NB4 (cell line): ENCODE data around the gene CTNND2.

Experiments
- CTCF ChIP-seq: IDR thresholded peaks from one replicate; pipeline ENCODE4 v1.5.1; 2012; ENCODE audit warnings: low read depth, low read length
- MAX ChIP-seq: IDR thresholded peaks from 2 replicates; pipeline ENCODE4 v1.6.1; 2011; ENCODE audit warnings: low read depth, low read length
- POLR2A ChIP-seq: IDR thresholded peaks from 2 replicates; pipeline ENCODE4 v1.6.1; 2011; ENCODE audit warnings: mild to moderate bottlenecking; ENCODE audit not compliant: insufficient read length; ENCODE audit errors: extremely low read depth

- TF ChIP-seq CTCF (no peak), POLR2A (no peak), MAX (no peak)
Measured at GRCh38 chr5:11700391-11700790, 203.9 kb downstream of the CTNND2 start.
